HG02610 (cell line): ENCODE measurements around the gene WDR6.
"Not testable (repeated sequence)": the region's sequence is repeated elsewhere in the genome, so short reads cannot be mapped to it uniquely, and the experiment has no call there.

Source experiments
- ATAC-seq: cut with Tn5 transposase; IDR thresholded peaks from one replicate; pipeline ENCODE4 v1.9.1; 2021; ENCODE audit warnings: mild to moderate bottlenecking, moderate library complexity; ENCODE audit not compliant: unreplicated experiment

WDR6 gene

GRCh38 chr3:48991851-48992545, 15.2 kb upstream of the WDR6 start:
- ATAC-seq: no peak

- no peak for ATAC-seq
Observed at GRCh38 chr3:48993834-48994233, 13.4 kb upstream of the WDR6 start.

- ATAC-seq: no peak
Observed at GRCh38 chr3:48996640-48997039, 10.6 kb upstream of the WDR6 start.

- ATAC-seq: no peak
Observed at GRCh38 chr3:48997102-48997635, 10.0 kb upstream of the WDR6 start.

GRCh38 chr3:48997714-48998637, 9.2 kb upstream of the WDR6 start:
- no peak for ATAC-seq

GRCh38 chr3:48999085-48999858, 7.9 kb upstream of the WDR6 start:
- ATAC-seq: no peak

GRCh38 chr3:49001155-49001554, 6.0 kb upstream of the WDR6 start:
- ATAC-seq: no peak

- no peak for ATAC-seq
Observed at GRCh38 chr3:49004352-49005302, 2.6 kb upstream of the WDR6 start.

GRCh38 chr3:49005303-49005680, 1.9 kb upstream of the WDR6 start:
- ATAC-seq: no peak

- no peak for ATAC-seq
Observed at GRCh38 chr3:49005998-49006397, 1.2 kb upstream of the WDR6 start.

- no peak for ATAC-seq
Observed at GRCh38 chr3:49006408-49007067, 653 bp upstream of the WDR6 start.

- ATAC-seq: peak; percentile 41
Observed at GRCh38 chr3:49007771-49008528, 759 bp downstream of the WDR6 start.

GRCh38 chr3:49008627-49009026, 1.4 kb downstream of the WDR6 start:
- not testable (repeated sequence) for ATAC-seq

GRCh38 chr3:49009396-49009795, 2.2 kb downstream of the WDR6 start:
- no peak for ATAC-seq

GRCh38 chr3:49012441-49013017, 5.3 kb downstream of the WDR6 start:
- no peak for ATAC-seq

- no peak for ATAC-seq
Observed at GRCh38 chr3:49013113-49013737, 6.0 kb downstream of the WDR6 start.

GRCh38 chr3:49013738-49014660, 6.8 kb downstream of the WDR6 start:
- ATAC-seq: no peak
